Testis (tissue), 2 donors: ENCODE data around the gene RTN4RL1.

ENCODE experiments used
- CTCF ChIP-seq, 3 experiments: fragments of 450-650 bp in 2 of 3; fragments of 200-600 bp in 1 of 3; sonication (generic) in 1 of 3; IDR thresholded peaks; one replicate each; pipeline ENCODE4 v1.5.1; 2016 to 2019; ENCODE audit warnings: antibody characterized with exemption in 3 of 3, mild to moderate bottlenecking in 2 of 3, moderate library complexity in 1 of 3
- POLR2A ChIP-seq: fragments of 450-650 bp; IDR thresholded peaks from one replicate; pipeline ENCODE4 v1.6.1; 2017; ENCODE audit warnings: antibody characterized with exemption, mild to moderate bottlenecking, moderate library complexity

- TF ChIP-seq CTCF (IDR thresholded peaks at IDR 0.05) (no peak), POLR2A (no peak)
These were observed 36.4 kb upstream of the RTN4RL1 start for GRCh38 chr17:2061441-2061958.
